WTC11 (cell line): Measurements from ENCODE around the gene SCN8A. TPM values are rescaled to one million over a fixed set of nuclear protein-coding genes. Genes with fewer than 3 reads are reported as not detected.

Experiments used
- ATAC-seq: fragments of 200-7000 bp; cut with Tn5 transposase; 2 replicates; pipeline ENCODE4 v1.10.0; 2021; ENCODE audit warnings: mild to moderate bottlenecking, moderate library complexity
- CTCF ChIA-PET: fragments of 300-600 bp; sonication (Branson Sonifier 250); formaldehyde crosslinking; loops from one replicate; lab custom pipeline; 2021; ENCODE audit warnings: antibody characterized with exemption; lab: Charles Lee
- POLR2A ChIA-PET: fragments of 350-600 bp; sonication (Branson Sonifier 250); formaldehyde crosslinking; loops from one replicate; lab custom pipeline; 2021; ENCODE audit warnings: antibody characterized with exemption; lab: Charles Lee
- DNase-seq: peaks from one replicate; pipeline ENCODE4 v3.0.0; 2021; ENCODE audit warnings: low spot score
- H3K27ac Mint-ChIP-seq: 2 replicates; pipeline ENCODE4 v1.8.0; 2021; ENCODE audit warnings: mixed read lengths
- H3K27me3 Mint-ChIP-seq: 2 replicates; pipeline ENCODE4 v1.8.0; 2021; ENCODE audit warnings: low read depth, mild to moderate bottlenecking, moderate library complexity, mixed read lengths
- H3K36me3 Mint-ChIP-seq: 2 replicates; pipeline ENCODE4 v1.8.0; 2021; ENCODE audit warnings: mixed read lengths
- H3K4me1 Mint-ChIP-seq: 2 replicates; pipeline ENCODE4 v1.8.0; 2022; ENCODE audit warnings: mixed read lengths
- H3K4me3 Mint-ChIP-seq: 2 replicates; pipeline ENCODE4 v1.8.0; 2021; ENCODE audit warnings: mild to moderate bottlenecking, moderate library complexity, mixed read lengths
- H3K9me3 Mint-ChIP-seq: 2 replicates; pipeline ENCODE4 v1.8.0; 2021; ENCODE audit warnings: mixed read lengths
- AR ChIP-seq: fragments of 250-450 bp; sonication (Bioruptor Pico); IDR thresholded peaks from 2 replicates; pipeline ENCODE4 v1.9.0; 2021; ENCODE audit warnings: mild to moderate bottlenecking
- ATF2 ChIP-seq: sonication (generic); formaldehyde crosslinking; IDR thresholded peaks from 2 replicates; pipeline ENCODE4 v1.8.1; 2022; ENCODE audit warnings: low read depth, missing genetic modification reagents, borderline replicate concordance
- ATF3 ChIP-seq: sonication (generic); formaldehyde crosslinking; conservative IDR thresholded peaks from 2 replicates; pipeline ENCODE4 v1.8.1; 2022; ENCODE audit warnings: mild to moderate bottlenecking, missing genetic modification reagents
- CBFB ChIP-seq: sonication (generic); formaldehyde crosslinking; IDR thresholded peaks from 2 replicates; pipeline ENCODE4 v1.8.1; 2022; ENCODE audit warnings: mild to moderate bottlenecking, low read depth, missing genetic modification reagents
- CREM ChIP-seq: sonication (generic); formaldehyde crosslinking; IDR thresholded peaks from 2 replicates; pipeline ENCODE4 v1.8.1; 2022; ENCODE audit warnings: mild to moderate bottlenecking, missing genetic modification reagents, moderate library complexity
- E2F5 ChIP-seq: sonication (generic); formaldehyde crosslinking; IDR thresholded peaks from 2 replicates; pipeline ENCODE4 v1.8.1; 2022; ENCODE audit warnings: mild to moderate bottlenecking, moderate library complexity, missing genetic modification reagents
- ESRRA ChIP-seq: sonication (generic); formaldehyde crosslinking; IDR thresholded peaks from 2 replicates; pipeline ENCODE4 v1.8.1; 2022; ENCODE audit warnings: mild to moderate bottlenecking, missing genetic modification reagents, borderline replicate concordance
- GRHL2 ChIP-seq: fragments of 250-450 bp; sonication (Bioruptor Pico); IDR thresholded peaks from 2 replicates; pipeline ENCODE4 v1.8.0; 2022; ENCODE audit warnings: mild to moderate bottlenecking, moderate library complexity; ENCODE audit not compliant: insufficient replicate concordance, severe bottlenecking
- JAZF1 ChIP-seq: fragments of 250-450 bp; sonication (Bioruptor Pico); IDR thresholded peaks from 2 replicates; pipeline ENCODE4 v1.9.0; 2021; ENCODE audit warnings: moderate library complexity, mild to moderate bottlenecking, inconsistent platforms
- MLX ChIP-seq: sonication (generic); formaldehyde crosslinking; IDR thresholded peaks from 2 replicates; pipeline ENCODE4 v1.8.1; 2023; ENCODE audit warnings: mild to moderate bottlenecking, missing genetic modification reagents, moderate library complexity
- NFE2L1 ChIP-seq: sonication (generic); formaldehyde crosslinking; IDR thresholded peaks from 2 replicates; pipeline ENCODE4 v1.8.1; 2023; ENCODE audit warnings: missing genetic modification reagents
- ZBTB21 ChIP-seq: sonication (generic); formaldehyde crosslinking; IDR thresholded peaks from 2 replicates; pipeline ENCODE4 v1.8.1; 2023; ENCODE audit warnings: mild to moderate bottlenecking, missing genetic modification reagents, borderline replicate concordance
- ZNF219 ChIP-seq: sonication (generic); formaldehyde crosslinking; IDR thresholded peaks from 2 replicates; pipeline ENCODE4 v1.8.0; 2023; ENCODE audit warnings: missing genetic modification reagents, mild to moderate bottlenecking, borderline replicate concordance
- ZNF532 ChIP-seq: fragments of 250-450 bp; sonication (Bioruptor Pico); IDR thresholded peaks from 2 replicates; pipeline ENCODE4 v1.9.0; 2021; ENCODE audit warnings: mild to moderate bottlenecking, borderline replicate concordance
- ZNF671 ChIP-seq: fragments of 250-450 bp; sonication (Bioruptor Pico); IDR thresholded peaks from 2 replicates; pipeline ENCODE4 v1.8.0; 2021; ENCODE audit warnings: mild to moderate bottlenecking
- ZSCAN18 ChIP-seq: fragments of 250-450 bp; sonication (Bioruptor Pico); IDR thresholded peaks from 2 replicates; pipeline ENCODE4 v2.1.2; 2022; ENCODE audit warnings: mild to moderate bottlenecking, moderate library complexity
- total RNA-seq: library from RNA; stranded (reverse); gene quantifications from 3 replicates; pipeline ENCODE4 v1.2.3, GENCODE V29; 2021

SCN8A gene
- total RNA-seq, 1 experiment from 2014 or later: 14.4 TPM

- H3K4me1 Mint-ChIP-seq: peaks cover 16% of the 10 kb centered on the region
- H3K27ac Mint-ChIP-seq: no peak overlapping the region
- H3K36me3 Mint-ChIP-seq: no peaks in the 10 kb centered on the region
- no peak for DNase-seq
- no peaks in the 10 kb centered on the region for H3K9me3 Mint-ChIP-seq
- ChIA-PET CTCF (no interaction called here), POLR2A (no interaction called here)
- no peak for ATAC-seq
- no peak overlapping the region for H3K4me3 Mint-ChIP-seq
- no peaks in the 10 kb centered on the region for H3K27me3 Mint-ChIP-seq
- TF ChIP-seq JAZF1: no peak
- TF ChIP-seq ZBTB21 (CRISPR knock-in tag): no peak
- no peak for TF ChIP-seq E2F5 (CRISPR knock-in tag)
- TF ChIP-seq NFE2L1: no peak
- TF ChIP-seq GRHL2 (CRISPR knock-in tag): no peak
- TF ChIP-seq CREM (CRISPR knock-in tag): no peak
- TF ChIP-seq ZNF532 (CRISPR knock-in tag): no peak
- no peak for TF ChIP-seq ZNF671
- TF ChIP-seq ZSCAN18 (CRISPR knock-in tag): no peak
- no peak for TF ChIP-seq ATF2
- TF ChIP-seq ATF3 (CRISPR knock-in tag): no peak
- TF ChIP-seq CBFB (CRISPR knock-in tag): no peak
- TF ChIP-seq AR (CRISPR knock-in tag): no peak
- TF ChIP-seq MLX: no peak
- no peak for TF ChIP-seq ZNF219 (CRISPR knock-in tag)
- no peak for TF ChIP-seq ESRRA (CRISPR knock-in tag)
These were observed 9.7 kb downstream of the SCN8A start for GRCh38 chr12:51600721-51601120.
